ENCODE results near the gene FLOT2. TPM values are rescaled to one million over a fixed set of nuclear protein-coding genes. Genes with fewer than 3 reads are reported as not detected.
"Not testable (repeated sequence)": the region's sequence is repeated elsewhere in the genome, so short reads cannot be mapped to it uniquely, and the experiment has no call there.

FLOT2 gene
- total RNA-seq, 1 donor from 2014 or later, result 113 TPM

- DNase-seq (ENCODE audit: low spot score), result peak; percentile 38
Observed at GRCh38 chr17:28916302-28916934, 18.9 kb upstream of the FLOT2 start.

GRCh38 chr17:28912938-28913333 is 15.4 kb upstream of the FLOT2 start:
- no peak for DNase-seq (ENCODE audit: low spot score)

- DNase-seq (ENCODE audit: low spot score), result no peak
Observed at GRCh38 chr17:28912281-28912937, 14.9 kb upstream of the FLOT2 start.

- no peak for DNase-seq (ENCODE audit: low spot score)
Observed at GRCh38 chr17:28911411-28912045, 14.0 kb upstream of the FLOT2 start.

GRCh38 chr17:28910534-28910933 is 13.0 kb upstream of the FLOT2 start:
- no peak for DNase-seq (ENCODE audit: low spot score)

- DNase-seq (ENCODE audit: low spot score), result peak; percentile 70
Observed at GRCh38 chr17:28908640-28909167, 11.2 kb upstream of the FLOT2 start.

GRCh38 chr17:28907709-28908475 is 10.4 kb upstream of the FLOT2 start:
- no peak for DNase-seq (ENCODE audit: low spot score)

GRCh38 chr17:28906706-28907438 is 9.3 kb upstream of the FLOT2 start:
- DNase-seq (ENCODE audit: low spot score), result no peak

- DNase-seq (ENCODE audit: low spot score), result no peak
Observed at GRCh38 chr17:28906276-28906675, 8.7 kb upstream of the FLOT2 start.

GRCh38 chr17:28904800-28905199 is 7.3 kb upstream of the FLOT2 start:
- DNase-seq (ENCODE audit: low spot score), result no peak

GRCh38 chr17:28903546-28903841 is 6.0 kb upstream of the FLOT2 start:
- DNase-seq (ENCODE audit: low spot score), result not testable (repeated sequence)

GRCh38 chr17:28902819-28903545 is 5.4 kb upstream of the FLOT2 start, which contains the start of gene DHRS13:
DHRS13 (minus strand) TSS chr17:28903079; CDS start chr17:28902944, 135 bp downstream.
- peak; percentile 90 for DNase-seq (ENCODE audit: low spot score)

GRCh38 chr17:28901866-28902818 is 4.6 kb upstream of the FLOT2 start:
- no peak for DNase-seq (ENCODE audit: low spot score)

GRCh38 chr17:28900986-28901726 is 3.6 kb upstream of the FLOT2 start:
- DNase-seq (ENCODE audit: low spot score), result no peak

GRCh38 chr17:28899212-28899815 is 1.8 kb upstream of the FLOT2 start:
- DNase-seq (ENCODE audit: low spot score), result no peak

GRCh38 chr17:28898527-28898955 is 1.0 kb upstream of the FLOT2 start:
- DNase-seq (ENCODE audit: low spot score), result no peak

- DNase-seq (ENCODE audit: low spot score), result peak; percentile 22
Observed at GRCh38 chr17:28897769-28898526, 415 bp upstream of the FLOT2 start.

- no peak for DNase-seq (ENCODE audit: low spot score)
Observed at GRCh38 chr17:28896491-28896883, 1.0 kb downstream of the FLOT2 start.

All from mucosa of gallbladder (tissue), 1 donor.